ENCODE data around the gene MAL.
A peak's percentile ranks its signal among the peaks of the same experiment; 100 is the strongest.

The MAL gene

GRCh38 chr2:95017071-95017501 is 8.4 kb upstream of the MAL start:
- DNase-seq, result no peak

- DNase-seq, result no peak
Observed at GRCh38 chr2:95017836-95018235, 7.7 kb upstream of the MAL start.

DNA sequence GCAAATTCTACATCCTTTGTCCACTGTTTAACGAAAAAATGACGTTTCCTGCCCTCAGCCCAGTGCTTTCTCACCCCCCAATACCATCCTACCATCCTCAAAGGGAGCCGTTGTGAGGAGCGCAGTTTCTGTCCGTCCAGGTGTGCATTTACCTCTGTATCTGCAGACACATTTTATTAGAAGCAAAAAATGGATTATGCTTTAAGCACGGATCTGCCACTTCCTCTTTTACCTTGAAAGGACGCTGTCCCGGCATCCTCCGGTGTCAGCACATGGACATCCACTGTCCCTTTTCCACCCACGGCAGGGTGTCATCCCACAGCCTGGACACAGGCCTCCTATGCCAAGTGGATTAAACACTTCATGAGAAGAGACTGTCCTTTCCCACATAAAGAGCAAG is 7.2 kb upstream of the MAL start:
- DNase-seq, result no peak

DNA sequence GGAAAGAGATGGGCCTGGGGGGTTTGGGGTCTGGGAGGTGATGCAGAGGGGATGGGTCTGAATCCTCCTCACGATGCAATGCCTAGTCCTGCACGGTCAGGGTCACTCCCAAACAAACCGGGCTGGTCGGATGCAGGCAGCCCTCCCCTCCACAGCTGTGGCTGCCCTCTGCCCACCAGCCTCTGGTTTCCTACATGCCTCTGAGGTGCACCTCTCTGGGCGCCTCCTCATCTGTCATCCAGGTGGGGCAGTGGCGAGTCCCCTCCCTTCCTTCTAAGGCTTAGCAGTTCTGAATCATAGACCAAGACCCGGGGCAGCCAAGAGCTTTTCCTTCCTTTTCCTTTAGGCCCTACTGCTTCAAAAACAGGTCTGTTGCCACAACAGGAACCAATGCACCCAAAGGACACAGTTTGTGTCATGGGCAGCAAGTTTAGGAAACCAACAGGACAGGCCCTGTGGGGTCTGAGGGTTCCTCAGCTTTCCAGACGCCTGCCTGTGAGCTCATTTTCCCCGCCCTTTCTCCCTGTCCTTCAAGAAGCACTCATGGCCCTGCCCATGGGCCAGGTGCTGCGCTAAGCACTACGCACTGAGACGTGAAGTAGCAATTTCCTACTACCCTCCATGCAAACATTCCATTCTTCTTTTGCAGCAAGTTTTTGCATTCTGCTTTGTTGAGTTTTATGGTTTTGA is 6.5 kb upstream of the MAL start:
- no peak for DNase-seq

- DNase-seq, result no peak
Observed at GRCh38 chr2:95019572-95019971, 5.9 kb upstream of the MAL start.

GRCh38 chr2:95020275-95021022 is 5.1 kb upstream of the MAL start:
- DNase-seq, result no peak

- no peak for DNase-seq
Observed at GRCh38 chr2:95021023-95021416, 4.5 kb upstream of the MAL start.

- no peak for DNase-seq
Observed at GRCh38 chr2:95021847-95022246, 3.7 kb upstream of the MAL start.

GRCh38 chr2:95022309-95023221 is 2.9 kb upstream of the MAL start:
- peak; percentile 83 for DNase-seq

DNA sequence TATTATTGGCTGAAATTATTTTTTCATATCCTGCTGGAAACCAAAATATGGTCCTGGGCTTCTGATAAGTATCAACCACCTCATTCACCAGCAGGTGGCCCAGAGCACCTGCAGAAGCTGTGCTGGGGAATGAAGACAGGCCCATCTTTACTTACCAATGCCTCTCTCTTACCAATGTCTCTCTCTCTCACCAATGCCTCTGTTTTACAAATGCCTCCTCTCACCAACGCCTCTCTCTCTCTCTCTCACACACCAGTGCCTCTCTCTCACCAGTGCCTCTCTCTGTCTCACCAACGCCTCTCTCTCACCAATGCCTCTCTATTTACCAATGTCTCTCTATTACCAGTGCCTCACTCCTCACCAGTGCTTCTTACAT is 2.3 kb upstream of the MAL start:
- peak; percentile 73 for DNase-seq

GRCh38 chr2:95024371-95024770 is 1.1 kb upstream of the MAL start:
- DNase-seq, result no peak

- no peak for DNase-seq
Observed at GRCh38 chr2:95024960-95025405, 525 bp upstream of the MAL start.

- peak; percentile 16 for DNase-seq
Observed at GRCh38 chr2:95026471-95027368, 1.2 kb downstream of the MAL start.

DNA sequence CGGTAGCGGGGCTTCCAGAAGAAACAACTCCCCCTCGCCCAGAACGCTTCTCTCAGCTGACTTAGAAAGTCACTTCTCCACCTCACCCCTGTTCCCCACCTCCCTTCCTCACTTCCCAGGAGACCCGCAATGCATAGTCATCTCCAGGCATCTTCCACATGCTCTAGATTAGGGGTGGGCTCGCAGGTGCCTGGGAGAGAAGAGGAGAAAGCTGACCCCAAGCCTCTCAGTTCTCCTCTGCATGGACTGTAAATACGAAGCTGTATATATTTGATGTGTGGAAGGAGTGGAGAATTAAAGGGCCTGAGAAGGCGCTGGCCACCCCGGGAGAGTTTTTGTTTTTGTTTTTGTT is 1.8 kb downstream of the MAL start:
- DNase-seq, result no peak

DNA sequence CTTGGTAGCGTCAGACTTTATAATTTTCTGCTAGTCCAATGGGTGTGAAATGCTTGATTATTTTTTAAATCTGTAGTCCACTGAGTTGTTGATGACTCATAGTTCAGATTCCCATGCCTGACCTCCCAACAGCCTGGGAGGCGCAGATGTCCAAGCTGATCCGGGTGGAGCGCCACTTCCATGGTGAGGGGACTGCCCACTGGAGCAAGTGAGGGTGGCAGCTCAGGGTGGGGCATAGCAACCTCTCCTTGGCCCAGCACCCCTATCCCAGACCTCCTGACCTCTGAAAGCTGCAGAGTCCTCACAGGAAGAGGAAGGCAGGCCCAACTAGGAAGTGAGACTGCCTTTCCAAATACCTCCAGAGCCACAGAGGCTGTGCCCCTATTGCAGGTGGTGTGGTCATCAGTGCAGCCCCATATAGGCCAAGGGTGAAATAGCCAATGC is 4.4 kb downstream of the MAL start:
- no peak for DNase-seq

- no peak for DNase-seq
Observed at GRCh38 chr2:95030496-95030895, 5.0 kb downstream of the MAL start.

- DNase-seq, result no peak
Observed at GRCh38 chr2:95031076-95031725, 5.7 kb downstream of the MAL start.

DNA sequence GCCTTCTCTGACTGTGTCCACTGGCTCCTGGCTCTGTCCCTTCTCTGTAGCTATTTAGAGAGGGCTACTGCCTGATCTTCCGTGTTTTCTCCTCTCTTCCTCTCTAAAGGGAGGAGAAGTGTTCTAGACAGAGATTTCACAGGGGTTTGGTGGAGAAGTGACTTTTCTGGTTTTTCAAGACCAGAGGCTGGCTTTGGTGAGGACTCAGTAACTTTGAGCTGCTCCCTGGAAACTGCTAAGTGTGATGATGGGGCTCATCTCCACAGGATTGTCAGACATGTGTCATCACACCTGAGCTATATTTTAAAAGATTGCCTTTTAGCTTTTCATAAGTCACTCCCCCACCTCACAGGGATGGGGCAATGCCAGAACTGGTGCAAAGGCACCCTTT is 6.2 kb downstream of the MAL start:
- no peak for DNase-seq

DNA sequence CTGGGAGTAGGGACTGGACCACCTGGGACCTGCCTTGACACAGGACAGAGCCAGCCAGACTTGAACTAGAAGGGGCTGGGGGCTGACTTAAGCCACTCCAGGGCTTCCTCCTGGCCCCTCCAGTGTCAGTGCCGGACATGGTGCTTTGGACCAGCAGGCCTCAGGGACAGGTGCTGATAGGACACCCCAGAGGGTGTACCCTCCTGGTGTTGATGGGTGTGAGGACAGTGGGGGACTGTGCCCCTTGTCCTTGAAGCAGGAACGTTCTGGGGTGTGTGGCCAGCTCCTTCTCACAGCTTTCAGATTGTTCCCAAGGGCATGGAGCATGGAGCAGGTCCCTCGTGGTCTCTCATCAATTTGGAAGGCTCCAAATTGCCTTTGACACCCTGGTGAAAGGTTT is 6.8 kb downstream of the MAL start:
- DNase-seq, result no peak

GRCh38 chr2:95032868-95033603 is 7.5 kb downstream of the MAL start:
- DNase-seq, result no peak

DNA sequence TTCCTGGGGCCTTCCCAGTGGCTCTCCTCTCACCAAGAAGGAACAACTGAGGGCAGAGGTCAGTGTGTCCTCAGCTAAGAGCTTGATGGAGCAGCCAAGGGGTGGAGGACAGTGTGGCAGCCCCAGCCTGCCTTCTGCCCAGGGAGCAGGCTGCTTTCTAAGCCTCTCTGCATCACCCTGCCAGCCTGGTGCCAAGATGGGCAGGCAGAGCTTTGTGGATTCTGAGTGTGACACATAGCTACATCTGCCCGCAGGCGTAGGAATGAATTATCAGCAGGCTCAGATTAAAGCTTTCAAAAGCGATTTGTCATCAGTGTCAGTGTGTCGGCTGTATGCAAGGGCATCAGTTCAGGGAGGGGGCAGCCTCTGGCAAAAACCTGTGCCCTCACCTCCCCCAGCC is 8.7 kb downstream of the MAL start:
- DNase-seq, result no peak

Measured in CD4-positive, alpha-beta T cell treated with Interleukin-12 subunit alpha and Interleukin-12 subunit beta, for 1 hour (primary cell).